NB4 (cell line): ENCODE results near the gene C2CD3.

Experiments
- CTCF ChIP-seq: IDR thresholded peaks from one replicate; pipeline ENCODE4 v1.5.1; 2012; ENCODE audit warnings: low read depth, low read length
- MYC ChIP-seq: IDR thresholded peaks from 2 replicates; pipeline ENCODE4 v1.6.1; 2011; ENCODE audit warnings: low read depth, low read length
- POLR2A ChIP-seq: IDR thresholded peaks from 2 replicates; pipeline ENCODE4 v1.6.1; 2011; ENCODE audit warnings: mild to moderate bottlenecking; ENCODE audit not compliant: insufficient read length; ENCODE audit errors: extremely low read depth

- TF ChIP-seq CTCF = no peak
- TF ChIP-seq MYC = no peak
- no peak for TF ChIP-seq POLR2A
These were observed 164.0 kb downstream of the C2CD3 start for GRCh38 chr11:74006743-74007304.
